Urothelium cell line (cell line): ENCODE results near the gene PNMT.
"Not testable (repeated sequence)": the region's sequence is repeated elsewhere in the genome, so short reads cannot be mapped to it uniquely, and the experiment has no call there.

Experiments
- DNase-seq: peaks from one replicate; pipeline ENCODE4 v3.0.0; 2011; ENCODE audit warnings: low spot score, mixed read lengths
- FAIRE-seq: peaks from 2 replicates; lab custom pipeline; 2011; peaks lifted over from hg19 to GRCh38; lab: Jason Lieb, UNC

Gene PNMT

DNA sequence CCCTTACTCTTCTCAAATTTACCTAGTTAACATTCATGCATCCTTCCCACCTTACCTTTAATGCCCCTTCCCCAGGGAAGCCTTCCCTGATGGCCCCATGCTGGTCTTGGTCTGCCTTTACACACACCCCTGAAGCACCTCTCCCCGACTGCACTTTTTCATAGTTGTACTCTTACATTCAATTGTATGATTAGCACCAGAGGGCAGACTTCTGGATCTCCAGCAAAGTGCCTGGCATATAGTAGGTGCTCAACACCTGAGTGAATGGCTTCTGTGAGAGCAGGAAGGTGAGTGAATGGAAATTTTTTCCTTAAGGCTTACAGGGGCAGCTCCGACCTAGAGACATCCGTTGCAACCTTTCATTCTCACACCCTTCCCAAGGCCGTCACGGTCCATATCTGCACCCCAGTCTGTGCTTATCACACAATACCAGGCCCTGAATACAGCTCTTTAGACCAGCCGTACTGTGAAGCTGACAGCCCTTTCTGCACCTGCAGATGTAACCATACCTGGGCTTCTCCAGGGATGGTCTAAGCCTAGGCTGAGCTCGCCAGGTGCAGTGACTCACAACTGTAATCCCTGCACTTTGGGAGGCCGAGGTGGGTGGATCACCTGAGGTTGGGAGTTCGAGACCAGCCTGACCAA, 15.2 kb downstream of the PNMT start:
- no peak for FAIRE-seq
- no peak for DNase-seq

DNA sequence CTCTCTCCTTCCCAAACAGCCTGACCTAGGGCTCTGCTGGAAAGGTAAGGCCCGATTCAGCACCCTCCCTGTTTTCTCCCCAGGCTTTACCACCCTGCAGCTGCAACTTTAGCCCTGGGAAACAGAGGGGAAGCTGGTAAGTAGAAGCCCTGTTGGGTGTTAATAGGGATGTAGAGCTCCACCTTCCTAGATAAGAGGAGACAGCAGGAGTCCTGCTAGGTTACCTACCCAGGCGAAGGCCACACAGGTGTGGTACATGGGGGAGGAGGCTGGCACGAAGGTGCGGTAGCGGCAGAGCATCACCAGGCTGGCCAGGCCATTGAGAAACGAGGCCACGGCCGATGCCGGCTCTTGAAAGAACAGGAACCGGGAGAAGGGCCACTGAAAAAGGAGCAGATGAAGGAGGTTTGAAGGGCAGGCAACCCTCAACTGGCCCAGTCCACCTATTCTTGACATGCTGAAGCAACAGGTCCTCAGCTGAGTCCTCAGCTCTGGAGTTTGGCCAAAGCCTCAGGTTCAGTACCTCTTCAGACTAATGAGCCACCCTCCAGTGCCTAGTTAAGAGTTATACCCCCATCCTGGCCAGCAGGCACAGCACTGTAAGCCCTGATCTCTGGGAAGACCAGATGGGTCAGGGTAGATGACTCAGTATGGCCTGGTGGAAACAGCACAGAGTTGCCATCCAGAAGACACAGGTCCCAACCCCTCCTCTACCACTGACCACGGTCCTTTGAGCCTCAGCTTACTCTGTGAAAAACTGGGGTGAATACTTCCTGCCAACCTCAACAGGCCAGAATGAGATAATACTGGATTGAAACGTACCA, 16.3 kb downstream of the PNMT start:
- FAIRE-seq = no peak
- no peak for DNase-seq

DNA sequence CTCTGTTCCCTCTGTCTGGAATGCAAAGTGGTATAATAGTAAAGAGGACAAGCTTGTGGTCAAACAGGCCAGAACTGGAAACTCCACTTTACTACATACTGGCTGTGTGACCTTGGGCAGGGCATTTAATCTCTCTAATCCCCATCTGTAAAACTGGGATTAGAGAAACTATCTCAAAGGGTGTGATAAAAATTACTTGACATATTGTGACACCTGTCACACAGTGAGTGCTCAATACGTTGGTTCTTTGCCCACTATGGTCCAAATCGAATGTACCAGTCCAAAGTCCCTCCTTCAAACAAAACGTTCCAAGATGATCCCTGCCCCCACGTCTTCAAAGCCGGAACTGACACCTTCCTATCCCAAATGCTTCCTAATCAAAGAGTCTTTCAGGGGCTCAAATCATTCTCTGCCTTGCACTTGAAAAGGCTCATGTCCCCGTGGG, 18.9 kb downstream of the PNMT start:
- no peak for DNase-seq
- FAIRE-seq = no peak

DNA sequence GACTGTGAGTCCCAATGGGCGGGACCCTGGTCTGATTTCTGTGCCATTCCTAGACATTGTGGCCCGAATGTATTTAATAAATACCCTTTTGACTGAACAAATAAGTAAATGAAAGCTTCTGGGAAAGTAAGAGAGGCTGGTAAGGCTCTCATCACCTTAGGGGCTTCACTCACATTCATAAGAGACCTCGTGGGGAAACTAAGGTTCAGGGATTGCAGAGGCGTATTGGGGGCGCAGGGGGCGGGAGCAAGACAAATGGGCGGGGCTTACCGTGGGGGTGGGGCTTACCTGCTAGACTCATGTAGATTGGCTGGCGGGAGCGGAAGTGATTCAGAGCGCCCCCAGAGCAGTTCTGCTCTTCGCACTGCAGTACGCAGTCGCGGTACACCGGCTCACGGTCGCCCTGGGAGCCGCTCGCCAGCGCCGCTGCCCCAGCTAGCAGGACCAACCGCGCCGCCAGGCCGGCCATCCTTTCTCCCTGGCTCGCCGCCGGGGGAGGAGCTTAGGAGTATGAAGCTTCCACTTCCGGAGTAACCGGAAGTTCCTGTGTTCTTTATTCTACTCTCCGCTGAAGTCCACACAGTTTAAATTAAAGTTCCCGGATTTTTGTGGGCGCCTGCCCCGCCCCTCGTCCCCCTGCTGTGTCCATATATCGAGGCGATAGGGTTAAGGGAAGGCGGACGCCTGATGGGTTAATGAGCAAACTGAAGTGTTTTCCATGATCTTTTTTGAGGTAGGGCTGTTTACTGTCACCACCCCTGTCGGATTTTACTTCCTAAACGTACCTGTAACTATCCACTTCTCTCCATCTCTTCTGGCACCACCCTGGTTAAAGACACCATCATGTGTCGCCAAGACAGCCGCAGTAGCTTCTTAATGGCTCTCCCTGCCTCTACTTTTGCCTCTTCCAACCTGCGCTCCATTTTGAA, 19.6 kb downstream of the PNMT start, which contains the start of gene PGAP3:
PGAP3 (minus strand) TSS at position 512 of the 929 bp plus-strand sequence; CDS start at position 469, 43 bp downstream.
- FAIRE-seq (no peak), DNase-seq (peak; percentile 94)

DNA sequence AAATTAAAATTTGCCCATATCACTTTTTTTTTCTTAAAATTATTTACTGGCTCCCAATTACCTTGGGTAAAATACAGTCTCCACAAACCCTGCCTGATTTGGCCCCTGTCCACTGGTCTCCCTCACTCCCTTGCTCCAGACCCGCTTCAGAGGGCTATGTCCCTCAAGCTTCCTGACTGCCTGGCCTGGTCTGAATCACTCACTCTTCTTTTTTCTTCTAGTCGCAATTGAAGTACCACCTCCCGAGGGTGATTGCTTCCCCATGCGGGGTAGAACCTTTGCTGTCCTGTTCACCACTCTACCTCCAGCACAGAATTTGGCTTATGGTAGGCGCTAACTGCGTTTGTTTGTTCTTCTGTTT, 20.2 kb downstream of the PNMT start:
- no peak for FAIRE-seq

DNA sequence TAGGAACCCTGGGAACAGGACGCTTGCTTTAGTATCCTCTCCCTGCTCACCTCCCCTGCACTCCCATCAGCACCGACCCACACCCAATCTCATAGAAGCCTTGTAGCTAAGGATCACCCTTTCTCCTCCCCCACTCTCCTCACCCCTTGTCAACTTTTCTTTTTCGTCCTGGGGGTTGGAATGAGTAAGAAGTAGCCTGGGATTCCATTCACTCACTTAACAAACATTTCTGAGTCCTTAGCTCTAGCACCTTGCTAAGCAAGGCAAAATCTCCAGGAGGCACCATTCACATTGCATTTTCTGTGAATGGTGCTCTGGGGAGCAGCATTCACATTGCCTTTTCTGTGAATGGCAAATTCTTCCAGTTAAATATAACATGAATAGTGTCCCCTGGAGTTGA, 20.7 kb downstream of the PNMT start:
- FAIRE-seq = no peak
- DNase-seq = no peak

More for the DNA sequence above, 20.2 kb downstream of the PNMT start:
- no peak for DNase-seq

DNA sequence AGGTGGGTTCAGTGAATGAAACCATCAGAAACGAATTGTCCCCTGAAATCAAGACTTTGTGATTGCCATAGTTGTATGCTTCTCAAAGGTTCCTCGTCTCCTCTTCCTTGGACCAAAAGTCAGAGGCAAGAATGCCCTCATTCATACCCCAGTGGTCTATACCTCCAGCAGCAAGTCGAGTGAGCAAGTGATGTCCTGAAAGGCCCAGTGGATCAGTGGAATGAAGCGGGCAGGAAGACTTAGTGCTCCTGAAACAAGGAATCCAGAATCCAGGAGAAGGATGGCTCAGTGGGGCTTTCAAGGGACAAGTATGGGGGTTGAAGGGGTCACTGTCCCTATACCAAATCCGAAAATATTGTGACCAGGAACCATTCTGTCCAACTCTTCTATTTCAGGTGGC, 26.3 kb downstream of the PNMT start:
- DNase-seq (no peak), FAIRE-seq (no peak)

DNA sequence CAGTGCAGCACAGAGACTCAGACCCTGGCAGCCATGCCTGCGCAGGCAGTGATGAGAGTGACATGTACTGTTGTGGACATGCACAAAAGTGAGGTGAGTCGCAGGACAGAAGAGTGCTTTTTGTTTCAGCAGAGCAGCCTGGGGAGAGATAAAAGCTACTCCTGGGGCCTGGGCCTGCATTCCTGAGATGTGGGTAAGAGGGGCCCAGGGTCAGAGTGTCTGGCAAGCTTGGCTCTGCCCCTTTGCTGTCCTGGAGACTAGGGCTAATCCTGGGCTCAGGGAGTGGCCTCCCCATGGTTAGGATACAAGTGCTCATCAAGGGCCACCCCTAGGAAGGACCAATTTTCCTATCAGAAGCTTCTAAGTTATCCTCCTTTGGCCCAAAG, 26.8 kb downstream of the PNMT start:
- FAIRE-seq (no peak), DNase-seq (no peak)

DNA sequence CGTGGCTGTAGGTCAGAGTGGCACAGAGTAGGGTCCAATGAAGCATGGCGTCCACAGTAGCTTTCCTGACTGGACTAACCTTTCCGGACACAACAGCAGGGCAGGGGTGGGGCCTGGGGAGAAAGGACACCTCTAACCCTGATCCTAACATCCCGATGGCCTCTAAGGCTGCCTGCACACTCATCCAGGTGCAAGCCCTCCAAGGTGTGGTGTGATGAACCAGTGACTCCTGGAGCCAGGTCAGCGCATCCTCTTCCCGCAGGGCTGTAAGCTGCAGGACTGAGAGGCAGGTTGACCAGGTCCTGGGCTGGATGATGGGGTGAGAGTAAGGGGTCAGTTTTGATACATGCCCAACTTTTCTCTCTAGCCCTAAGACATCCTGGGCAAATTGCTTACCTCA, 28.5 kb downstream of the PNMT start:
- no peak for DNase-seq
- FAIRE-seq = no peak

DNA sequence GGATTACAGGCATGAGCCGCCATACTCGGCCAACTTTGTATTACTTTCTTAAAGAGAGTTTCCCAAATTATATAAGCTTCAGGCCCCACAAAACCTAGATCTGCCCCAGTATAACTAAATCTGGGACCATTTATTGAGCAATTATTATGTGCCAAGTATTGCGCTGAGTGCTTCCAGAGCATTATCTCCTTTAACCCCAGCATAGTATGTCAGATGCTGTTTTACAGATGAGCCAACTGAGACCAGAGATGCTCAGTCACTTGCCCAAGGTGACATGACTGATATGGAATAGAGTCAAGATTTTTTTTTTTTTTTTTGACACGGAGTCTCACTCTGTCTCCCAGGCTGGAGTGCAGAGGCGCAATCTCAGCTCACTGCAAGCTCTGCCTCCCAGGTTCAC, 29.7 kb downstream of the PNMT start:
- FAIRE-seq = no peak
- DNase-seq = no peak

DNA sequence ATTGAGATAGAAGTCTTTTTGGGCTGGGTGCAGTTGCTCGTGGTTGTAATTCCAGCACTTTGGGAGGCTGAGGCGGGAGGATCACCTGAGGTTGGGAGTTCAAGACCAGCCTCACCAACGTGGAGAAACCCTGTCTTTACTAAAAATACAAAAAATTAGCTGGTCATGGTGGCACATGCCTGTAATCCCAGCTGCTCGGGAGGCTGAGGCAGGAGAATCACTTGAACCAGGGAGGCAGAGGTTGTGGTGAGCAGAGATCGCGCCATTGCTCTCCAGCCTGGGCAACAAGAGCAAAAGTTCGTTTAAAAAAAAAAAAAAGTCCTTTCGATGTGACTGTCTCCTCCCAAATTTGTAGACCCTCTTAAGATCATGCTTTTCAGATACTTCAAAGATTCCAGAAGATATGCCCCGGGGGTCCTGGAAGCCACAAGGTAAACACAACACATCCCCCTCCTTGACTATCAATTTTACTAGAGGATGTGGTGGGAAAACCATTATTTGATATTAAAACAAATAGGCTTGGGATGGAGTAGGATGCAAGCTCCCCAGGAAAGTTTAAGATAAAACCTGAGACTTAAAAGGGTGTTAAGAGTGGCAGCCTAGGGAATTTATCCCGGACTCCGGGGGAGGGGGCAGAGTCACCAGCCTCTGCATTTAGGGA, 31.0 kb downstream of the PNMT start:
- FAIRE-seq, DNase-seq: not testable (repeated sequence)

DNA sequence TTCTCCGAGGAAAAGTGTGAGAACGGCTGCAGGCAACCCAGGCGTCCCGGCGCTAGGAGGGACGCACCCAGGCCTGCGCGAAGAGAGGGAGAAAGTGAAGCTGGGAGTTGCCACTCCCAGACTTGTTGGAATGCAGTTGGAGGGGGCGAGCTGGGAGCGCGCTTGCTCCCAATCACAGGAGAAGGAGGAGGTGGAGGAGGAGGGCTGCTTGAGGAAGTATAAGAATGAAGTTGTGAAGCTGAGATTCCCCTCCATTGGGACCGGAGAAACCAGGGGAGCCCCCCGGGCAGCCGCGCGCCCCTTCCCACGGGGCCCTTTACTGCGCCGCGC, 31.5 kb downstream of the PNMT start, which contains the start of gene ERBB2:
ERBB2 (plus strand) TSS at position 247 of the 330 bp plus-strand sequence. CDS start 175 bp downstream, outside the sequence.
- FAIRE-seq (peak; percentile 63), DNase-seq (peak; percentile 85)

DNA sequence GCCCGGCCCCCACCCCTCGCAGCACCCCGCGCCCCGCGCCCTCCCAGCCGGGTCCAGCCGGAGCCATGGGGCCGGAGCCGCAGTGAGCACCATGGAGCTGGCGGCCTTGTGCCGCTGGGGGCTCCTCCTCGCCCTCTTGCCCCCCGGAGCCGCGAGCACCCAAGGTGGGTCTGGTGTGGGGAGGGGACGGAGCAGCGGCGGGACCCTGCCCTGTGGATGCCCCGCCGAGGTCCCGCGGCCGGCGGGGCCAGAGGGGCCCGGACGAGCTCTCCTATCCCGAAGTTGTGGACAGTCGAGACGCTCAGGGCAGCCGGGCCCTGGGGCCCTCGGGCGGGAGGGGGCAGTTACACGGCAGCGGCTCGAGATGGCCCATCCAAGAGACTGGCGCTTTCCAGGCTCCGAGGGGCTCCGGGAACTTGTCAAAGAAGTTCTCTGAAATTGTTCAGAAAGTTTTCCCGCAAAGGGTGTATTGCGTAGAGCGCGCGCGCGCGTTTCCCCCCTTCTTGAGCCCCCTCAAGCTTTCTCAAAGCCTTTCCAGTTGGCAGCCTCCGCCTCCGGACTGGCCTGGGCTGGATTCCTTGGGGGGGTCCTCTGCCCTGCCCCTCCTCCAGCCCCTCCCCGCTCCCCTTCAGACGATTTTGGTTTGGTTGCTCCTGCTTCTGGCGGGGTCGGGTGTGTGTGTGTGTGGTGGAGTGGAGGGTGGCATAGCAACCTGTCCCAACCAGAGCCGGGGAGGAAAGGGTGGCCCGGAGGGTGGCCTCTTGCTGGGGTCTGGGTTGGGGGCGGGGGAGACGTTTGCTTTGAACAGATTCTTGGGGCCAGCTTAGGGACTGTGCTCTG, 32.1 kb downstream of the PNMT start:
- DNase-seq (peak; percentile 57), FAIRE-seq (no peak)

DNA sequence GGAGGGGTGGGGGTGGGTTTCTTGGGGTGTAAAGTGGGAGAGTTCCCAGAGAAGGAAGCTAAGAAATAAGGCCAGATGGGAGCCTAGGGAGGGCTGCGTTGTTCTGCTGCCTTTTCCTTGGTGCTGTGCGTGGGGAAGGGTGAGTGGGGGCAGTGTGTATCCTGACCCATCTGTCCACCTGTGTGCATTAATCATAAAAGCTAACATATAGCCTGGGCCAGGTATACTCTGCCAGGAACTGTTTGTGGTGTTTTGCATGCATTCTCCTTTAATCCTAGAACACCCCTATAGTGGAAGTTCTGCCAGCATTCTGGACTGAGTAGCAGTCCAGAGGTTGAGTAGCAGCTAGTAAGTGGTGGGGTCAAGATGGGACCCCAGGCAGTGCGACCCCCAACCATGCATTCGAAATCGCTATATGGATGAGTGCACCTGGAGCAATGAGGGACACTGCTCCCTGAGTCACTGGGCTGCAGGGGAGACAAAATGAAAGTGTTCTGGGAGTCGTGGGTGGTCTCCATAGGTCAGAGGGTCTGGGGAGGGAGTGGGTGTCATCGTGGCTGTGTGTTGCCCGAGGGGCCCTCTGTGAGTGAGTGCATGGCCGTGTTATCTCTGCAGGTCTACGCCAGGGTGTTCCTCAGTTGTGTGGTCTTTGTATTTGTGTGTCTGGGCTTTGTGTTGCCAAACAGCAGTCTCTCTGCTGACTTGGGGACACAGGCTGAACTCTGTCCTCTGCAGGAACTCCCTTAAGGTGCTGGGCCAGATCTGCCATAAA, 32.9 kb downstream of the PNMT start:
- no peak for FAIRE-seq
- DNase-seq = no peak

DNA sequence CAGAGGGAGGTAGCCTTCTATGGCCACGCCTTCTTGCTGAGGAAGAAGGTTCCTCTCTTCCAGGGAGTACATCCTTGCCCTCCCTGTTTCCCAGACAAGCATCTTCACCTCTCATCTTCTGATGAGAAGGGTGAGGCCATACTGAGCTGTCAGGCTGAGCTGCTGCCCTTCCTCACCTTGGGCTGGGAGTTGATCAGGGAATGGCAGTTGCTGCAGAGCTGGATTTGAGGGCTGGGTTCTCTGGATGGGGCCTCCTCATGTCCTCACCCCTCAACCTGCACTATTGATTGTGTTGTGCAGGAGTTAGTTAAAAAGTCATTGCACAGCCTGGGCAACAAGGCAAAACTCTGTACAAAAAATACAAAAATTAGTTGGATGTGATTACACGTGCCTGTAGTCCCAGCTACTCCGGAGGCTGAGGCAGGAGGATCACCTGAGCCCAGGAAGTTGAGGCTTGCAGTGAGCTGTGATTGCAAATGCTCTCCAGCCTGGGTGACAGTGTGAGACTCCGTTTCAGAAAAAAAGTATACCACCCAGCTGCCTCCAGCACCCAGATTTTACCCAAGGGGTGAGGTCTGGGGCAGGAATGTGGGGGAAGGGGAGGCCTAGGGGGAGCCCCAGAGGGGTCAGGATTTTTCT, 33.6 kb downstream of the PNMT start:
- DNase-seq (no peak), FAIRE-seq (no peak)

DNA sequence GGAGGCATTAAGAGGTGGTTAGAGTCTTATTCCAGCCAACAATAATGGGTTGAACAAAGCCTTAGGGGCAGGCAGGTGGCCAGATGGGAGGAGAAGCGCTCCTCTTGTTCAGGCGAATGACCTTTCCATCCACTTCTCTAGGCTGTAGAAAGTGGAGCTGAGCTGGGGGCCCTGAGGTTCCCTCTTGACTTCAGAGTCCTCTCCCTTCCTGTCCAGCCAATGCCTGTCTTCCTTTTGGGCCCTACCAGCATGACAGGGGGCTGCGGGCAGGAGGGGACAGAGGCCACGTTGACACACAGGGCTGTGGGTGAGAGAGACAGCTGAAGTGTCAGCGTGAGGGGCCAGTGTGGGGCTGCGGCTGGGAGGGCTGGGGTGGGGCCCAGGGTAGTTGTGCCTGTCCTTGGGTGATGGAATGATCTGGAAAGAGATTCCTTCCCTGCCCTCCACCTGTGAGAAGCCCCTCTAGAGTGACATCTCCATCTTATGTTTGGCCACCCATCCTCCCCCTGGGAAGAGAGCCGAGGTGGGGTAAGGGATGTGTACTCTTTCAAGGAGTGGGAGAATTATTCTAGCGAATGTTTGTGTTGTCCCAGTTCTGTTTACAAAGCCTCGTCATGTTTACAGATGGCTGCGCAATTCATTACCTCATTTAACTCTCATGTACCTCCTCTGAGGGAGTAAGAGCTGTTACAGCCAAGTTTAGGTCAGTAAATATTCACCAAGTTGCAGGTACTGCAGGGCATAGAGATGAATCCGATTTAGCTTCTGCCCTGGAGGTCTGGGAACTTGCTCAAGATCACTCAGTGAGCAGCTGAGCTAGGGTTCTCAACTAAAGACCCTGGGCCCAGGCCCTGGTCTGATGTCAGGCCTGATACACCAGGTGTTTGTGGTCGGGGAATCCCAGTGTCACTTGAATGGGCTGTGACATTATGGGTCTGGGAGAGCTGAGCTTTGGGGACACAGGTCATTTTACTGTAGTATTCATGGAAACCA, 34.9 kb downstream of the PNMT start:
- FAIRE-seq (no peak), DNase-seq (no peak)

DNA sequence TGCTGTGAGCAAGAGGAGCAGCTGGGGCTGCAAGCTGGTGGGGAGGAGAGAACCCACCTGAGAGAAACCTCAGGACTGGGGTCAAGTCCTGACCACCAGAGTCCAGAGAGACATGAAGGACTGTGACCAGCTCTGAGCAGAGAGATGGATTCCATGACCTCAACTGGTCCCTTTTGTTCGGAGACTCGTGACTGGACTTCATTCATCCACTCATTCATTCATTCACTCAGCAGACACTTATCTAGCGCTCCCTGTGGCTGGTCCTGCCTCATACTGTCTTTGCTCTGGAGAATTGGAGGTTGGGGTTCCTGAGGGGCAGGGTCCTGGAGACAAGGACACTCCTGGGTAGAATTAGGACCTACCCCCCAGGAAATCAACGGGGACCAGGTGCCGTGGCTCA, 35.7 kb downstream of the PNMT start:
- DNase-seq = no peak
- no peak for FAIRE-seq
